NCI-H1694 treated with DMSO at 0.1 percent for 48 hours (cell line): Measurements from ENCODE around the gene VARS2.
"Not testable (repeated sequence)": the region's sequence is repeated elsewhere in the genome, so short reads cannot be mapped to it uniquely, and the experiment has no call there.

Experiments
- DNase-seq: peaks from one replicate; lab custom pipeline; 2025; lab: John Stamatoyannopoulos, UW

The VARS2 gene

DNA sequence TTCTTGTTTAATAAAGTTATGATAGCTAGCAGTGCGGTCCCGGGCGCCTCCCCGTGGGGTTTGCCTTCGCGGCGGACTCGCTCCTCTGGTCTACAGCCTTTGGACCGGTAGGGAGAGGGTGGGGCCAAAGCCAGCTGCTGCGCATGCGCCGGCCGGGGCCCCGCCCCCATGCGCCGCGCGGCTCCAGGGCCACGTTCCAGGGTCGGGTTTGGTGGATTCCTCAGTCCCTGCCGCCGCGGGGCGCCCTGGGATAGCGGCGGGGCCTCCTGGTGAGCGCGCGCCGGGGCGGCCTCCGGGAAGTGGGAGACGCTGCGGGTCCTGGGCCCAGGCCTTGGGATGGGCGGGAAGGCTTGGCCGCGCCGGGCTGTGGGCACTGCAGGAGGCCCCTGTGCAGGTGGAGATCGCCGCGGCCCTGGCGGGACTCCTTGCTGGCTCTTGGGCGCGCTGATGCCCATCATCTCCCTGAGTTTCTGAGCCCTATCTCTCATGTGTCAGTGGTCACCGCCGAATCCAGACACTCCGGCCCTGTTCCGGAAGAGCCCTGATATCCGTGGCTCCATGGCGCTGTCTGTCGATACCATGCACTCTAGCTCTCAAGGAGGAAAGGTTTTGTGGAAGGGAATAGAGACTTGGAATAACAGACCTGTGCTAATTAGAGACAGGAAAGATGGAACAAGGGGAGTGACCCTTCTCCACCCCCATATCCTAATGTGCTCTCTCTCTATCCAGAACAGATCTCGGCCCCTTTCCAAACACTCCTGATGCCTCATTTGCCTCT is at the start of gene VARS2:
TSS of gene VARS2 (plus strand) at position 163 of the 778 bp plus-strand sequence. CDS start at position 762, 599 bp downstream.
- peak; percentile 73 for DNase-seq

- DNase-seq: no peak
Measured at GRCh38 chr6:30864325-30864724, 49.7 kb upstream of the VARS2 start.

- DNase-seq: not testable (repeated sequence)
Measured at GRCh38 chr6:30869241-30869749, 44.7 kb upstream of the VARS2 start.

- DNase-seq: no peak
Measured at GRCh38 chr6:30870546-30870945, 43.5 kb upstream of the VARS2 start.

DNA sequence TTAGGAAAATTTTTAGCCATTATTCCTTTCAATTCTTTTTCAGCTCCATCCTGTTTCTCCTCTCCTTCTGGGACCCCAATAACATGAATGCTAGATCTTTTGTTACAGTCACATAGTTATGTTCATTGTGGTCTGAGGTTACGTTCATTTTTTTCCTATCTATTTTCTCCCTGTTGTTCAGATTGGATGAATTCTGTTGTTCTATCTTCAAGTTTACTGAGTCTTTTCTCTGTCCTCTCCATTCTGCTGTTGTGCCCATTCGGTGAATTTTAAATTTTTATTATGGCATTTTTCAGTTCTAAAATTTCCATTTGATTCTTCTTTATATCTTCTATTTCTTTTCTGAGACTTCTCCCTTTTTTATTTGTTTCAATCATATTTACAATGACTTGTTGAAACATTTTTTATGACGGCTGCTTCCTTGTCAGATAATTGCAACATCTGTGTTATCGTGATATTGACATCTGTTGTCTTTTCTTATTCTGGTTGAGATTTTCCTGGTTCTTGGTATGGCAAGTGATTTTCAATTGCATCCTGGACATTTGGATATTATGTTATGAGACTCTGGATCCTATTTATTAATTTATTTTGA is 42.4 kb upstream of the VARS2 start:
- no peak for DNase-seq

GRCh38 chr6:30873137-30873640 is 40.8 kb upstream of the VARS2 start:
- no peak for DNase-seq

DNA sequence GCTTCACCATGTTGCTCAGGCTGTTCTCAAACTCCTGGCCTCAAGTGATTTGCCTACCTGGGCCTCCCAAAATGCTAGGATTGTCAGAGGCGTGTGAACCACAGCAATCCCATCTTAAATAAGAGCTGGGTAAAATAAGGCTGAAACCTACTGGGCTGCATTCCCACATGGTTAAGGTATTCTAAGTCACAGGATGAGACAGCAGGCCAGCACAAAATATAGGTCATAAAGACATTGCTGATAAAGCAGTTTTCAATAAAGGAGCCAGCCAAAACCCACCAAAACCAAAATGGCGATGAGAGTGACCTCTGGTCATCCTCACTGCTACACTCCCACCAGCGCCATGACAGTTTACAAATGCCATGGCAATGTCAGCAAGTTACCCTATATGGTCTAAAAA is 40.2 kb upstream of the VARS2 start:
- not testable (repeated sequence) for DNase-seq

GRCh38 chr6:30875244-30876038 is 38.6 kb upstream of the VARS2 start:
- no peak for DNase-seq

- DNase-seq: no peak
Measured at GRCh38 chr6:30876039-30876730, 37.9 kb upstream of the VARS2 start.

DNA sequence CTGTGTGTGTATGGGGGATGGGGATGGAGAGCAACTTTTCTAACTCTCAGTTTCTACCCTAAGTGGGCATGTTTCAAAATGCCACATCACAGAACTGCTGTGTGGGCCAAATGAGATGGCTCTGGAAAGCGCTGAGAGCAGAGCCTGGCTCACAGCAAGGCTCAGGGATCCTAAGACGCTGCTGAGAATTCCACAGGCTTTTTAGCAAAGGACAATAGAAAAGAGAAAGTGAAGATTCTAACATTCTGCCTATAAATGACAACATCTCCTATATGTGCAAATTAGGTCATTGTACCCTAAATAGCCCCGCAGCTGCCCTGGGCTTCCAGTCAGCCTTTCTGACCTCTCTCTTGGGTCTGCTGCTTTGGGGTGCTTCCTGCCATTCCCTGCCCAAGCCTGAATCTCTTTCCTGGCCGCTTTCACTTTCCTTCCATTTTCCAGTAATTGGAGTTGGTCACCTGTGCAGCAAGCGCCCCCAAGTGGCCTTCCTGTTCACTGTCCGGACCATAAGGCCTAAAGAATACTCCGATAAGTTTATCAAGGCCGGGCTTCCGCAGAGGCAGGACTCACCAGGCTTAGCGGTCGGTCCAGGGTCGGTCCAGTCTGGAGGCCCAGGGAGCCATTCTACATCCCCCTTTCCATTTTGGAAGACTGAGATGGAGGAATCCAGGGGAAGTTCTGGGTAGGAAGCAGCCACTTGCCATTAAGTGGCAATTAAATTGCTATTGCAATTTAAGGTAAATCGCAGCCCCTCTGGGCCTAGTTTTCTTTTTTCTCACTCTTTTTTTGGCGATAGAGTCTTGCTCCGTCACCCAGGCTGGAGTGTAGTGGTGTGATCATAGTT is 36.4 kb upstream of the VARS2 start:
- DNase-seq: peak; percentile 74

- DNase-seq: no peak
Measured at GRCh38 chr6:30879684-30880427, 34.2 kb upstream of the VARS2 start.

- DNase-seq: no peak
Measured at GRCh38 chr6:30880698-30881252, 33.3 kb upstream of the VARS2 start.

- DNase-seq: no peak
Measured at GRCh38 chr6:30881392-30882203, 32.4 kb upstream of the VARS2 start.

DNA sequence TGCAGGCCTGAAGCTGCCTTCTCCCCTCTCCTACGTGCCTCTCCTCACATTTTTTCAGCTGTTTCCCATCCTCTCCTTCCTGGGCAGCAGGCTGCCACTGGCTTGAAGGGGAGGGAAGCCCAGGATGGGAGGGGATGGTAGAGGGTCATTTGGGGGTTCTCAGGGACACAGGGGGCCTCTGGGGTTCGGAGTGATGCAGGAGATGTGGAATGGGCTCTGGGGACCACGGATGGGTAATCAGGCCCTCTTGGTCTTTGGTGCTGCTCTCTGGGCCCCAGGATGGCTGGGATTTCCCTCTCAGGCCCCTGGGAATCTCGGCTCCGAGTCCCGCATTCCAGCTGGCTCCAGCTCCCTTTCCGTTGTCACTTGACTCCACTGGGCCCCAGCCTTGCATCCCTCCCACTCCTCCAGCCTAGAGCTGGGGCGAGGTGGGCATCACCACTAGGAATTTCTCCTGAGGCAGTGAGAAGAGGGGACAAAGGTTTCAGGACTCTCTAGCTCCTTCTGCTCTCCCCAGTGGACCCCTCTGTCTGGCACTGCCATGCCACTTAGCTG is 31.8 kb upstream of the VARS2 start:
- no peak for DNase-seq

- DNase-seq: no peak
Measured at GRCh38 chr6:30882759-30883684, 31.0 kb upstream of the VARS2 start.

DNA sequence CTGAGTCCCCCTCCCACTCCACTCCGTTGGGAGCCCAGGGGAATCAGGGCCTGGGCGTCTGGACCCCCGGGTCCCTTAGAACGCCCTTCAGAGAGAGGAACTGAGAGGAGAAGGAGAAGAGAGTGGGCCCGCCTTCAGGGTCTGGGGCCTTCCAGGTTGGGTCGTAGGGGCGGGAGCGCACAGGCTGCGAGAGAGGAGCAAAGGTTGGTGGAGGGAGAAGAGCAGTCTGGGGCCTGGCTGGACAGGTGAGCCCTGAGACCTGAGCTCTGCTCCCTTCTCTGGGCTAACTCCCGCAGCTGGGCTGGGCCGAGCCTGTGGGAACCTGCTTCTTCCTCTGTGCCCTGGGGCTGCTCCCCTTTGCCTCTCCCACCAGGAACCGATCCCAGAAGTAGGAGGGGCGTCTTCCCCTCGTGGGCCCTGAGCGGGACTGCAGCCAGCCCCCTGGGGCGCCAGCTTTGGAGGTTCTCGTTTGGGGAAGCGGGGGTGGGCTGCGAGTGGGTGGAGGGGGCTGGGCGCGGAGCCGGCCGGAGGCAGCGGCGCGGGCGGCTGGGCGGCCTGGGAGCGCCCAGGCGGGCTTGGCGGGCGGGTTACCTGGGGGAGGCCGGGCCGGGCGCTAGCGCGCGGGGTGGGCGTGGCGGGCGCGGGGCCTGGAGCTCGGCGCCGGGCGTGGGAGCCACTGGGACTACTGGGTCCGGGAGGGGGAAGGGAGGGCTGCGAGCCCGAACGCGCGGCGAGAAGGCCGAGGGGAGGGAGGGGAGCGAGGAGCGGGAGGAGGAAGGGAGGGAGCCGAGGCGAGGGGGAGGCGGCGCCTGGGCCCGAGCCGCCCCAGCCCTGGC is 30.1 kb upstream of the VARS2 start, which contains the start of gene DDR1:
TSS of gene DDR1 (plus strand) at position 835 of the 836 bp plus-strand sequence. CDS start 4,211 bp downstream, outside the sequence.
- peak; percentile 20 for DNase-seq
